Peyer's patch (tissue), 4 donors: ENCODE measurements around the gene TBL1Y. TPM values are rescaled to one million over a fixed set of nuclear protein-coding genes. Genes with fewer than 3 reads are reported as not detected.

ENCODE experiments used
- DNase-seq, 3 donors: peaks; one replicate each; pipeline ENCODE4 v3.0.0-alpha.2; 2017 to 2019
- H3K27ac ChIP-seq, 4 donors: fragments of 200-600 bp; sonication (generic); one replicate each; pipeline ENCODE4 v1.5.1; 2016 to 2019
- H3K27me3 ChIP-seq, 2 donors: fragments of 200-600 bp; sonication (generic); one replicate each; pipeline ENCODE4 v1.5.1; 2019
- H3K36me3 ChIP-seq, 3 donors: fragments of 200-600 bp; sonication (generic); one replicate each; pipeline ENCODE4 v1.5.1; 2016 to 2019
- H3K4me1 ChIP-seq, 4 donors: fragments of 200-600 bp; sonication (generic); one replicate each; pipeline ENCODE4 v1.5.1; 2016 to 2019
- H3K4me3 ChIP-seq, 4 donors: fragments of 200-600 bp; sonication (generic); 1 replicate in 3 of 4; 2 replicates in 1 of 4; pipeline ENCODE4 v1.5.1; 2016 to 2019; ENCODE audit warnings: mild to moderate bottlenecking in 1 of 4
- H3K9me3 ChIP-seq, 4 donors: fragments of 200-600 bp; sonication (generic); one replicate each; pipeline ENCODE4 v1.5.1; 2016 to 2019; ENCODE audit warnings: mild to moderate bottlenecking in 1 of 4
- CTCF ChIP-seq, 6 experiments: fragments of 450-650 bp in 4 of 6; fragments of 200-600 bp in 2 of 6; sonication (generic) in 1 of 6; IDR thresholded peaks; one replicate each; pipeline ENCODE4 v1.5.1; 2017 to 2019; ENCODE audit warnings: antibody characterized with exemption in 6 of 6, mild to moderate bottlenecking in 3 of 6, moderate library complexity in 1 of 6
- POLR2A ChIP-seq, 2 donors: fragments of 450-650 bp; IDR thresholded peaks; one replicate each; pipeline ENCODE4 v1.5.1; 2017; ENCODE audit warnings: antibody characterized with exemption in 2 of 2, mild to moderate bottlenecking in 2 of 2, moderate library complexity in 2 of 2
- total RNA-seq, 4 donors: library from RNA; depleted of rRNA; stranded (reverse); fragments of >200 nt; gene quantifications; one replicate each; pipeline ENCODE4 v1.1.0, GENCODE V29; 2016

TBL1Y gene
- total RNA-seq, 4 donors from 2014 or later = not detected

- TF ChIP-seq POLR2A (IDR thresholded peaks at IDR 0.05) (no peak), CTCF (IDR thresholded peaks at IDR 0.05) (peak in 3 of 6 experiments; percentile 44 to 58 (median 48))
- DNase-seq = no peak
- Histone ChIP-seq H3K27me3 (no peaks in the 10 kb centered on the region), H3K36me3 (no peaks in the 10 kb centered on the region), H3K9me3 (no peaks in the 10 kb centered on the region), H3K27ac (no peak overlapping the region), H3K4me1 (no peaks in the 10 kb centered on the region), H3K4me3 (no peak overlapping the region)
These were observed 54.2 kb downstream of the TBL1Y start for GRCh38 chrY:6964732-6965131.

- DNase-seq = no peak
- Histone ChIP-seq H3K9me3 (no peaks in the 10 kb centered on the region), H3K27me3 (no peaks in the 10 kb centered on the region), H3K27ac (no peak overlapping the region), H3K4me1 (no peaks in the 10 kb centered on the region), H3K4me3 (no peak overlapping the region), H3K36me3 (no peaks in the 10 kb centered on the region)
- TF ChIP-seq POLR2A (IDR thresholded peaks at IDR 0.05) = no peak
- no peak for TF ChIP-seq CTCF (IDR thresholded peaks at IDR 0.05)
These were observed 56.0 kb downstream of the TBL1Y start for GRCh38 chrY:6966521-6966920.

GRCh38 chrY:6967736-6968135, 57.2 kb downstream of the TBL1Y start:
- DNase-seq = no peak
- Histone ChIP-seq H3K4me1 (no peaks in the 10 kb centered on the region), H3K4me3 (no peak overlapping the region), H3K27me3 (no peaks in the 10 kb centered on the region), H3K27ac (no peak overlapping the region), H3K36me3 (no peaks in the 10 kb centered on the region), H3K9me3 (no peaks in the 10 kb centered on the region)
- TF ChIP-seq CTCF (IDR thresholded peaks at IDR 0.05) (no peak), POLR2A (IDR thresholded peaks at IDR 0.05) (no peak)

GRCh38 chrY:6968191-6968590, 57.7 kb downstream of the TBL1Y start:
- H3K27me3 ChIP-seq = no peaks in the 10 kb centered on the region
- DNase-seq = no peak
- no peak overlapping the region for H3K27ac ChIP-seq
- H3K36me3 ChIP-seq = no peaks in the 10 kb centered on the region
- H3K4me1 ChIP-seq = no peaks in the 10 kb centered on the region
- H3K4me3 ChIP-seq = no peak overlapping the region
- H3K9me3 ChIP-seq = no peaks in the 10 kb centered on the region
- TF ChIP-seq CTCF (IDR thresholded peaks at IDR 0.05) = no peak
- no peak for TF ChIP-seq POLR2A (IDR thresholded peaks at IDR 0.05)

DNA sequence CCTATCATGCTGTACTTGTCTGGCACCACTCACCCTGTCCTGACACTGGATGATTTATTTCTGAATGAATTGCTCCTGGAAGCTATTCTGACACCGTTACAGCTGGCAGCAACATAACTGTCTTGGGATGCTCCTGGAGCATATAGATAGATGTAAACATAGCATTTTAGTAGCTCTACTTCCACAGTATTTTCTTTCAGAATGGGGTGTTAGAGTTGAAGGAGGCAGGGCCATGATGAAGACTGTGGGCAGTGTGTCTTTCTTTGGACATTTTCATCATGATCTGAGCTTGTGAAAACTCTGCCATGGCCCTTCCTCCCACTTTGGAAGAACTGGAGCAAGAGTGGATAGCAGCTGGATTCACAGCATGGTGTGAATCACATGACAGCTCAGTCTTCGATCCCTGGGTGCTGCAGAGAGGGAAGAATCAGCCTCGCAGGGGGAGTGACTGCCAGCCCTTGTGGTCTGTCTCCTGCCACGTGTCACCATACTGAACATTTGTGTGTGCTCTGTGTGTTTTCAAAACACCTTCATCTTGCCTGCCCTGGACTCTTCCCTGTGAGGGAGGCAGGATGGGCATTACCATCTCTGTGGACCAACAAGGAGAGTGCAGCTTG, 61.9 kb downstream of the TBL1Y start:
- Histone ChIP-seq H3K27me3 (no peaks in the 10 kb centered on the region), H3K9me3 (no peaks in the 10 kb centered on the region), H3K4me1 (no peaks in the 10 kb centered on the region), H3K27ac (no peak overlapping the region), H3K4me3 (no peak overlapping the region), H3K36me3 (no peaks in the 10 kb centered on the region)
- TF ChIP-seq POLR2A (IDR thresholded peaks at IDR 0.05) = no peak
- TF ChIP-seq CTCF (IDR thresholded peaks at IDR 0.05) = no peak
- no peak for DNase-seq

- no peak for TF ChIP-seq POLR2A (IDR thresholded peaks at IDR 0.05)
- no peak for TF ChIP-seq CTCF (IDR thresholded peaks at IDR 0.05)
- no peaks in the 10 kb centered on the region for H3K27me3 ChIP-seq
- H3K36me3 ChIP-seq = no peaks in the 10 kb centered on the region
- H3K4me3 ChIP-seq = no peak overlapping the region
- H3K27ac ChIP-seq = no peak overlapping the region
- no peaks in the 10 kb centered on the region for H3K4me1 ChIP-seq
- no peaks in the 10 kb centered on the region for H3K9me3 ChIP-seq
- DNase-seq = no peak
These were observed 64.5 kb downstream of the TBL1Y start for GRCh38 chrY:6974971-6975370.
